PC-3 (cell line): ENCODE results near the gene LRRC53.

ENCODE experiments used
- CTCF ChIP-seq: fragments of 300-600 bp; sonication (generic); conservative IDR thresholded peaks from 2 replicates; pipeline ENCODE4 v1.5.1; 2017; ENCODE audit warnings: antibody characterized with exemption, low read depth, mild to moderate bottlenecking, low read length
- EZH2 ChIP-seq: fragments of 300-600 bp; sonication (generic); IDR thresholded peaks from one replicate; pipeline ENCODE4 v1.6.1; 2017; ENCODE audit warnings: antibody characterized with exemption, mild to moderate bottlenecking, low read length; ENCODE audit not compliant: unreplicated experiment
- EZH2phosphoT487 ChIP-seq: fragments of 300-600 bp; sonication (generic); IDR thresholded peaks from 2 replicates; pipeline ENCODE4 v1.6.1; 2018; ENCODE audit warnings: mild to moderate bottlenecking, antibody characterized with exemption, low read length, borderline replicate concordance

DNA sequence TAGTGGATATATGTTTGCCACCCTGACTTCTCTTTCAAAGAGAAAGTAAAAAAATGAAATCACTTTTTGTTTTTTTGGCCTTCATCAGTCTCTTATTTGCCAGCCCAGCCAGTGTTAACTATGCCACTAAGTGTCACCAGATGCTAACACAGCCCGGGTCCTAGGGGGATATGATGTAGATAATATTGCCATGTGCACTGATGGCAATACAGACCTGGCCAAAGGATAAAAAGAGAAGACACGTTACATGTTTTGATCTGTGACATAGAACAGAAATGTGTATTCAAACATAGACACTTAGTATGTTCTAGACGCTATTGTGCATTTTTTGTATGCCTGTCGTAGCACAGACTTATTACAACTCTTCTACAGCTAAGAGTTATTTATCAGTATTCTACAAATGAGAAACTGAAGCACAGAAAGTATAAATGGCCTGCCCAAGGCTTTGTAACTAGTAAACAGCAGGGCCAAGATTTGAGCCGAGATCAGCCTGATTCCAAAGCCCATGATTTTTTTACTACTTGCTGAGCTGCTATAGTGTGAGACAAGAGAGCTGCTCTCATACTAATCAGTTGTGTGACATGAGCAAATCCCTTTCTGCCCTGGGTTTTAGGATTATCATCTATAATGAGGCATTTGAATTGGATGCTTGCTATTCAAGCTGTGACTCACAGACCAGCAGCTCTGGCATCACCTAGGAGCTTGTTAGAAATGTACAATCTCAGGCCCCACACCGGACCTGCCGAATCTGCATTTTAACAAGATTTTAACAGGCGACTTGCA is 6.3 kb downstream of the LRRC53 start:
- TF ChIP-seq CTCF = no peak
- no peak for TF ChIP-seq EZH2
- no peak for TF ChIP-seq EZH2phosphoT487
